Measurements from ENCODE around the gene TOM1L2.

TOM1L2 gene

GRCh38 chr17:17798010-17798556 is 174.1 kb downstream of the TOM1L2 start:
- DNase-seq, result no peak

- no peak for DNase-seq
Measured at GRCh38 chr17:17797119-17797809, 174.9 kb downstream of the TOM1L2 start.

GRCh38 chr17:17796787-17797061 is 175.5 kb downstream of the TOM1L2 start:
- no peak for DNase-seq

- DNase-seq, result no peak
Measured at GRCh38 chr17:17795946-17796786, 176.0 kb downstream of the TOM1L2 start.

GRCh38 chr17:17795296-17795695 is 176.9 kb downstream of the TOM1L2 start:
- DNase-seq, result no peak

- no peak for DNase-seq
Measured at GRCh38 chr17:17794382-17794781, 177.8 kb downstream of the TOM1L2 start.

Measured in effector CD4-positive, alpha-beta T cell (primary cell).